Omental fat pad (tissue), 4 donors: ENCODE measurements around the gene CTTNBP2. TPM values are rescaled to one million over a fixed set of nuclear protein-coding genes. Genes with fewer than 3 reads are reported as not detected.

Experiments
- ATAC-seq: fragments of 150-250 bp; one replicate; pipeline ENCODE4 v1.9.1; 2016; ENCODE audit warnings: mild to moderate bottlenecking, moderate library complexity; ENCODE audit not compliant: low FRiP score
- DNase-seq: peaks from one replicate; pipeline ENCODE4 v3.0.0-alpha.2; 2019; ENCODE audit warnings: low spot score
- total RNA-seq, 4 donors: library from RNA; depleted of rRNA; stranded (reverse); fragments of >200 nt; gene quantifications; one replicate each; pipeline ENCODE4 v1.1.0, GENCODE V29; 2016
- TF ChIP-seq, protein P1 (sequence below), 3 donors: fragments of 450-650 bp; IDR thresholded peaks; one replicate each; pipeline ENCODE4 v1.5.1; 2016 to 2017; ENCODE audit warnings: antibody characterized with exemption in 3 of 3, mild to moderate bottlenecking in 3 of 3, moderate library complexity in 2 of 3

CTTNBP2 gene
- total RNA-seq, 4 donors from 2014 or later: 4.7 to 15.1 (median 13.0) TPM

DNA sequence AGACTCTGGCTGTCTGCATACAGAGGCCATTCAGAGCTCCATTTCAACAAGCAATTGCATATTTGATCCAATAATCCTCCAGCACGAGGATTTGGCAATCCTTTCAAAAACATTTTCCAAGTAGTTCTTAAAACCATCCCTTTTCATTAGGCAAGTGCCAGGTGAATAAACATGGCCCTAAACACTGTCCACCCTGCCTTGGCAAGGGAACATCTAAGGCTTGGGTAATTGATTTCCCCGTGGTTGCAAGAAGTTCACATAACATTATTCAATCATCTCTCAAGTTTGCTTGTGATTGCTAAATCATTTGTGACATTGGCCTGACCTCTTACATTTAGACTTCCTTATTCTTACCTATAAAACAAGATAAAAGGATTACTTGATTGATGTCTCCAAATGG lies 175.2 kb downstream of the CTTNBP2 start:
- DNase-seq (no peak), ATAC-seq (no peak)
- TF ChIP-seq, protein P1, sequence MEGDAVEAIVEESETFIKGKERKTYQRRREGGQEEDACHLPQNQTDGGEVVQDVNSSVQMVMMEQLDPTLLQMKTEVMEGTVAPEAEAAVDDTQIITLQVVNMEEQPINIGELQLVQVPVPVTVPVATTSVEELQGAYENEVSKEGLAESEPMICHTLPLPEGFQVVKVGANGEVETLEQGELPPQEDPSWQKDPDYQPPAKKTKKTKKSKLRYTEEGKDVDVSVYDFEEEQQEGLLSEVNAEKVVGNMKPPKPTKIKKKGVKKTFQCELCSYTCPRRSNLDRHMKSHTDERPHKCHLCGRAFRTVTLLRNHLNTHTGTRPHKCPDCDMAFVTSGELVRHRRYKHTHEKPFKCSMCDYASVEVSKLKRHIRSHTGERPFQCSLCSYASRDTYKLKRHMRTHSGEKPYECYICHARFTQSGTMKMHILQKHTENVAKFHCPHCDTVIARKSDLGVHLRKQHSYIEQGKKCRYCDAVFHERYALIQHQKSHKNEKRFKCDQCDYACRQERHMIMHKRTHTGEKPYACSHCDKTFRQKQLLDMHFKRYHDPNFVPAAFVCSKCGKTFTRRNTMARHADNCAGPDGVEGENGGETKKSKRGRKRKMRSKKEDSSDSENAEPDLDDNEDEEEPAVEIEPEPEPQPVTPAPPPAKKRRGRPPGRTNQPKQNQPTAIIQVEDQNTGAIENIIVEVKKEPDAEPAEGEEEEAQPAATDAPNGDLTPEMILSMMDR (IDR thresholded peaks at IDR 0.05): no peak

DNA sequence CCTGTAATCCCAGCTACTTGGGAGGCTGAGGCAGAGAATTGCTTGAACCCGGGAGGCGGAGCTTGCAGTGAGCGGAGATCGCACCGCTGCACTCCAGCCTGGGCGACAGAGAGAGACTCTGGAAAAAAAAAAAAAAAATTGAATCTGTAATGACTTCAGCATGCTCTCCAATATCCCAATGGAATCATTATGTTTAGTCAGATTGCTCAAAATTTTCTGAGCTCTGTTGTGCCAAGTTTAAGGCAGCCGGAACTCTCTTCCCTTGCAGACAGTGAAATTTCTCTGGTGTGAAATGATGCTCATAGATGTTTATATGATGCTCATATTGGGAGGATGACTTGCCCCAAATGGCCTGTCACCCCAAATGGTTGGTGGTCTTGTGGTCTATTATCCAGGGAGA lies 180.9 kb downstream of the CTTNBP2 start:
- no peak for DNase-seq
- TF ChIP-seq, protein P1 (IDR thresholded peaks at IDR 0.05): no peak
- ATAC-seq: no peak

DNA sequence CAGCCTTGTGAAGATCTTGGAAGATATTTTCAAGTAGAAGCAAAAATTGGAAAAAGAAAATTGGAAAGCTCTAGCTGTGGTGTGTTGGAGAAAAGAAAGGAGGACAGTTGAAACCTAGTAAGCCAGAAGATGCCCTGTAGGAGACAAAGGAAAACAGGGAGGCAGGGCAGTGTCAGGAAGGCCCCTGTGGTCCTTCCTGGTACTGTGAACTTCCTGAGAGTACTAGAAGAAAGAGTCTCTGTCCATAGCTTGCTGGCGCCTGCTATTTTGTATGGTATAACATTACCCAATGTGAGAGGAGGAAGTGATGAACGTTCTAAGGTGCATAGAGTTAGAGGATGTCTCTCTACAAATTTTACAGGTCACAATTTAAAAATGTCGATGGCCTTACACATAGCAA lies 183.1 kb downstream of the CTTNBP2 start:
- TF ChIP-seq, protein P1 (IDR thresholded peaks at IDR 0.05): no peak
- ATAC-seq: no peak
- DNase-seq: no peak

DNA sequence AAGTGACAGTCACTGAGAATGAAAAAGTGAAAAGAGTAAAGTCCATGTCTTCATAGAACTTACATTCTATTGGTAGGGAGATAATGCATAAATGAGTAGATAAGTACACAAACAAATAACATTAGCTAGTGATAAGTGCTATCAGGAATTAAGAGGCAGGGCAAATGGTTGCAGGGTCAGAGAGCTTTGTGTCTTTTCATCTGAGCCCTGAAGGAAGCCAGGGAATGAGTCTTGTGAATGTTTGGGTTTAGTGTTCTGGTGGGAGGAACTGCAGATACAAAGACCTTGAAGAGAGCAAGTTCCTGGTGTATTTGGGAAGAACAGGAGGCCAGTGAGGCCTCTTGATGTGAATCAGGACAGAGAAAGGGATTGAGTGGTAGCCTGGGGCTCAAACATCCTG lies 183.8 kb downstream of the CTTNBP2 start:
- DNase-seq: no peak
- TF ChIP-seq, protein P1 (IDR thresholded peaks at IDR 0.05): no peak
- ATAC-seq: no peak

DNA sequence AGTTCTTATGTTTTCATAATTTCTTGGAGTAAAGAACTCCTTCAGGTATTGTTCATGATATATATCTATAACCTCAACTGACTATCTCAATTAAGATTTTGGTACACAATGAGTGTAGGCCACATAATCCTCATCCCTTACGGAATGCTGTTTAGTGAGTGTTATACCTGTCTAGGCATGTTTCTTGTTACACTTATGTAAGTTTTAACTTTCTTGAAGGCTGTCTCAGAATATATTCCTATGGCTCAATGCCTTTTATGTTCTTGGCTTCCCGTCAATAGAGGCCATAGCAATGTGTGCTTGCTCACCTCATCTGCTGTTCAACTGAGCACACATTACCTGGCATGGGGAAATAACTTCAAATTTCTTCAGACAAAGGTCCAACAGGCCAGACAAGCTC lies 185.1 kb downstream of the CTTNBP2 start:
- no peak for ATAC-seq
- no peak for DNase-seq
- TF ChIP-seq, protein P1 (IDR thresholded peaks at IDR 0.05): no peak

DNA sequence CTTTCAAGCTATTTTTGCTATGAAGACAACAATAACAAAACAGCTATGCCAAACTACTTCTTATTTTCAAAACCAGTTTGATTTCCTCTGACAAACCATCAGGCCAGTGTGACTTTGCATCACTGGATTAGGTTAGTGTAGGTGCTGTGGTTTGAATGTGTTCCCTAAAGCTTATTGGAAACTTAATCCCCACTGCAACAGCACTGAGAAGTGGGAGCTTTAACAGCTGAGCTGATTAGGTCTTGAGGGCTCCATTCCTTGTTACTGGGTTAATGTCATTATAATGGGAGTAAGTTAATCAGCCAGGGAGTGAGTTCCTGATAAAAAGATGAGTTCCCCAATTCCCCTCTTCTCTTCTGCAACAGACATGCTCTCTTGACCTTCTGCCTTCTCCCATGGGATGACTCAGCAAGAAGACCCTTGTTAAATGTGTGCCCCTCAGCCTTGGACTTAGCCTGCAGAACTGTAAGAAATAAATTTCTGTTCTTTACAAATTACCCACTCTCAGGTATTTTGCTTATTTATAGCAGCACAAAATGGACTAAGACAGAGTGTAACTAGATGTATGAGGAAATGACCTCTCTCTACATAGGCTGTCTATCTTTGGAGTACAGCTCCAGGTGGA lies 186.8 kb downstream of the CTTNBP2 start:
- TF ChIP-seq, protein P1 (IDR thresholded peaks at IDR 0.05): no peak
- DNase-seq: no peak
- no peak for ATAC-seq

DNA sequence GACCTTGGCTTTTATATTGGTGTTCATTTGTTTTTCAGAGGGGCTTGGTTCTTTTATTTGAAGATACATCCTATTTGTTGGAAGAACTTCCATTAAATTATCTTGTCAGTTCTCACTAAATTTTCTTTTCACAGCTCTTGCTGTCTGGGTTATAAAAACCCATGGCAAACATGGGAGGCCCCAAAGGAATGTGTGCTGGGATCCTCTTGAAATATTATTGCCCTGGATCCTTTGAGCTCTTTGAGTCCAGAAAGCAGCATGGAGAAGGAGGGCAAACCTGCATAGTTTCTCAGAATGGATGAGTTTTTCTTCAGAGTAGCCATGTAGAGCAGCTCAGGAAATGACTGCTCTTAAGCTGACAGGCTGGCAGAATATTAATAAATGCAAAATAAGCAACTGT lies 187.4 kb downstream of the CTTNBP2 start:
- ATAC-seq (no peak), DNase-seq (no peak)
- TF ChIP-seq, protein P1 (IDR thresholded peaks at IDR 0.05): no peak
